IMR-90 (cell line): ENCODE data around the gene PCP2. TPM values are rescaled to one million over a fixed set of nuclear protein-coding genes. Genes with fewer than 3 reads are reported as not detected.

Experiments
- ATAC-seq: fragments of 200-7000 bp; cut with Tn5 transposase; 2 replicates; pipeline ENCODE4 v1.9.1; 2020; ENCODE audit warnings: low read depth, mild to moderate bottlenecking, moderate library complexity
- BruUV-seq: library from RNA; stranded (reverse); fragments of 400-500 nt; replicated peaks from 2 replicates; lab custom pipeline; 2021; lab: Mats Ljungman, UMichigan
- CTCF ChIA-PET: fragments of 300-600 bp; formaldehyde crosslinking; extraction: SDS; loops from one replicate; lab custom pipeline; 2021; ENCODE audit warnings: antibody characterized with exemption; lab: Yijun Ruan, JAX
- POLR2A ChIA-PET: fragments of 300-600 bp; sonication (Branson Sonifier 250); formaldehyde crosslinking; loops from one replicate; lab custom pipeline; 2022; ENCODE audit warnings: antibody characterized with exemption; ENCODE audit not compliant: unreplicated experiment; lab: Charles Lee
- DNase-seq: peaks from one replicate; pipeline ENCODE4 v3.0.0; 2013
- H2AFZ ChIP-seq: replicated peaks from 2 replicates; pipeline ENCODE3; 2013; ENCODE audit warnings: low read length, mild to moderate bottlenecking; ENCODE audit not compliant: poor library complexity
- H2AK5ac ChIP-seq: 2 replicates; pipeline ENCODE4 v1.6.1; 2013; ENCODE audit warnings: low read depth, low read length, inconsistent platforms
- H2AK9ac ChIP-seq: replicated peaks from 2 replicates; pipeline ENCODE3; 2013; ENCODE audit warnings: mild to moderate bottlenecking, low read depth, low read length, moderate library complexity; ENCODE audit not compliant: poor library complexity
- H2BK120ac ChIP-seq: 2 replicates; pipeline ENCODE4 v1.6.1; 2013; ENCODE audit warnings: low read depth, low read length, inconsistent platforms
- H2BK15ac ChIP-seq: 3 replicates; pipeline ENCODE4 v1.6.1; 2013; ENCODE audit warnings: low read depth, low read length, inconsistent platforms
- H2BK20ac ChIP-seq: 2 replicates; pipeline ENCODE4 v1.6.1; 2013; ENCODE audit warnings: low read depth, mild to moderate bottlenecking, inconsistent platforms, low read length, moderate library complexity
- H2BK5ac ChIP-seq: 2 replicates; pipeline ENCODE4 v1.6.1; 2013; ENCODE audit warnings: mild to moderate bottlenecking, low read depth, low read length, inconsistent platforms; ENCODE audit not compliant: poor library complexity, severe bottlenecking
- H3K14ac ChIP-seq: replicated peaks from 2 replicates; pipeline ENCODE4 v1.6.1; 2013; ENCODE audit warnings: low read depth, low read length, inconsistent platforms
- H3K18ac ChIP-seq: 2 replicates; pipeline ENCODE4 v1.6.1; 2013; ENCODE audit warnings: low read depth, low read length, control low read depth
- H3K23ac ChIP-seq: 2 replicates; pipeline ENCODE4 v1.6.1; 2013; ENCODE audit warnings: low read depth, low read length, inconsistent platforms
- H3K27ac ChIP-seq: 2 replicates; pipeline ENCODE4 v1.5.1; 2013; ENCODE audit warnings: mild to moderate bottlenecking, control low read depth, low read length; ENCODE audit not compliant: insufficient read depth
- H3K27me3 ChIP-seq: 2 replicates; pipeline ENCODE4 v1.6.1; 2013; ENCODE audit warnings: low read length; ENCODE audit not compliant: control insufficient read depth, insufficient read depth
- H3K36me3 ChIP-seq: 2 replicates; pipeline ENCODE4 v1.6.1; 2013; ENCODE audit warnings: low read length, mixed read lengths; ENCODE audit not compliant: control insufficient read depth, insufficient read depth
- H3K4ac ChIP-seq: 2 replicates; pipeline ENCODE4 v1.6.1; 2013; ENCODE audit warnings: low read depth, low read length, inconsistent platforms
- H3K4me1 ChIP-seq: 2 replicates; pipeline ENCODE4 v1.6.1; 2013; ENCODE audit warnings: low read length, mixed read lengths; ENCODE audit not compliant: control insufficient read depth, insufficient read depth
- H3K4me2 ChIP-seq: 2 replicates; pipeline ENCODE4 v1.6.1; 2013; ENCODE audit warnings: low read depth, mild to moderate bottlenecking, control low read depth, low read length, moderate library complexity
- H3K4me3 ChIP-seq: 2 replicates; pipeline ENCODE4 v1.5.1; 2013; ENCODE audit warnings: low read depth, mild to moderate bottlenecking, control low read depth, low read length, moderate library complexity; ENCODE audit not compliant: insufficient read depth
- H3K56ac ChIP-seq: 2 replicates; pipeline ENCODE4 v1.6.1; 2013; ENCODE audit warnings: low read length, inconsistent platforms; ENCODE audit not compliant: insufficient read depth; ENCODE audit errors: extremely low read depth
- H3K79me1 ChIP-seq, 2 experiments: 2 replicates each; pipeline ENCODE4 v1.6.1; 2013; ENCODE audit warnings: low read length in 2 of 2, inconsistent platforms in 1 of 2, low read depth in 1 of 2
- H3K9ac ChIP-seq: 2 replicates; pipeline ENCODE4 v1.6.1; 2013; ENCODE audit warnings: low read depth, low read length, control low read depth
- H3K9me1 ChIP-seq: 2 replicates; pipeline ENCODE4 v1.6.1; 2013; ENCODE audit warnings: low read length, inconsistent platforms; ENCODE audit not compliant: insufficient read depth
- H3K9me3 ChIP-seq: 2 replicates; pipeline ENCODE4 v1.6.1; 2013; ENCODE audit warnings: low read length; ENCODE audit not compliant: control insufficient read depth, insufficient read depth
- H4K20me1 ChIP-seq: 2 replicates; pipeline ENCODE4 v1.6.1; 2013; ENCODE audit warnings: low read length, inconsistent platforms; ENCODE audit not compliant: insufficient read depth
- H4K5ac ChIP-seq: 2 replicates; pipeline ENCODE4 v1.6.1; 2013; ENCODE audit warnings: mild to moderate bottlenecking, low read depth, low read length, control low read depth
- H4K8ac ChIP-seq, 2 experiments: 2 replicates each; pipeline ENCODE4 v1.6.1; 2013; ENCODE audit warnings: low read depth in 2 of 2, low read length in 2 of 2, control low read depth in 1 of 2, inconsistent platforms in 1 of 2
- H4K91ac ChIP-seq: 2 replicates; pipeline ENCODE4 v1.6.1; 2013; ENCODE audit warnings: low read depth, low read length, inconsistent platforms; ENCODE audit not compliant: insufficient read depth
- BHLHE40 ChIP-seq: fragments of 150-350 bp; IDR thresholded peaks from 2 replicates; pipeline ENCODE4 v1.6.1; 2016; ENCODE audit warnings: mild to moderate bottlenecking, low read depth, low read length
- MAFK ChIP-seq: IDR thresholded peaks from 2 replicates; pipeline ENCODE4 v1.6.1; 2012; ENCODE audit warnings: low read depth, low read length, improper control_type of control experiment
- MAZ ChIP-seq: IDR thresholded peaks from 2 replicates; pipeline ENCODE4 v1.6.1; 2012; ENCODE audit warnings: low read depth, mild to moderate bottlenecking, low read length, improper control_type of control experiment, moderate library complexity, borderline replicate concordance
- MXI1 ChIP-seq: IDR thresholded peaks from 2 replicates; pipeline ENCODE4 v1.6.1; 2012; ENCODE audit warnings: low read depth, mild to moderate bottlenecking, low read length, moderate library complexity, borderline replicate concordance
- NFE2L2 ChIP-seq: fragments of 150-350 bp; IDR thresholded peaks from 2 replicates; pipeline ENCODE4 v1.6.1; 2016; ENCODE audit warnings: low read depth, mild to moderate bottlenecking, low read length
- RAD21 ChIP-seq: IDR thresholded peaks from 2 replicates; pipeline ENCODE4 v1.6.1; 2012; ENCODE audit warnings: low read length, improper control_type of control experiment
- RCOR1 ChIP-seq: IDR thresholded peaks from 2 replicates; pipeline ENCODE4 v1.6.1; 2012; ENCODE audit warnings: mild to moderate bottlenecking, low read length, improper control_type of control experiment; ENCODE audit not compliant: insufficient replicate concordance
- WGBS, 2 experiments: methylation state at CpG; one replicate each; pipeline versions ENCODE4 v1.1.5 to v1.1.7; 2013; ENCODE audit warnings: missing lambda C conversion rate in 2 of 2; ENCODE audit not compliant: insufficient read length in 1 of 2; ENCODE audit errors: extremely low coverage in 2 of 2; 5-methylcytosine and 5-hydroxymethylcytosine counted together
- dilution Hi-C: fragments of 300-500 bp; cut with HindIII; formaldehyde crosslinking; loops from one replicate; pipeline ENCODE4 v1.14.3; 2018; ENCODE audit warnings: low sequenced_read_pairs; ENCODE audit not compliant: unreplicated experiment
- in situ Hi-C: fragments of 300-500 bp; cut with MboI; formaldehyde crosslinking; loops from 3 replicates; pipeline ENCODE4 v1.14.3; 2019; ENCODE audit warnings: low sequenced_read_pairs, inconsistent platforms, mixed read lengths
- intact Hi-C: fragments of 100-400 bp; cut with micrococcal nuclease; formaldehyde crosslinking; loops from 2 replicates; pipeline ENCODE4 v1.10.0; 2022
- polyA plus RNA-seq, 3 experiments: library from polyadenylated mRNA; depleted of rRNA; stranded (reverse); fragments of >200 nt; gene quantifications; 2 replicates each; pipeline ENCODE4 v1.2.3, GENCODE V29; 2012; ENCODE audit warnings: low replicate concordance in 1 of 3
- total RNA-seq: library from RNA; depleted of rRNA; stranded (reverse); fragments of >200 nt; gene quantifications from 2 replicates; pipeline ENCODE4 v1.2.3, GENCODE V29; 2012
- TF ChIP-seq, protein P1 (sequence below): fragments of 150-350 bp; IDR thresholded peaks from 2 replicates; pipeline ENCODE4 v1.6.1; 2017; ENCODE audit warnings: mild to moderate bottlenecking, antibody characterized with exemption, low read length, low read depth

Gene PCP2
- total and polyA plus RNA-seq, 2 of the 4 experiments (the other 2 are of a cell fraction) = not detected

DNA sequence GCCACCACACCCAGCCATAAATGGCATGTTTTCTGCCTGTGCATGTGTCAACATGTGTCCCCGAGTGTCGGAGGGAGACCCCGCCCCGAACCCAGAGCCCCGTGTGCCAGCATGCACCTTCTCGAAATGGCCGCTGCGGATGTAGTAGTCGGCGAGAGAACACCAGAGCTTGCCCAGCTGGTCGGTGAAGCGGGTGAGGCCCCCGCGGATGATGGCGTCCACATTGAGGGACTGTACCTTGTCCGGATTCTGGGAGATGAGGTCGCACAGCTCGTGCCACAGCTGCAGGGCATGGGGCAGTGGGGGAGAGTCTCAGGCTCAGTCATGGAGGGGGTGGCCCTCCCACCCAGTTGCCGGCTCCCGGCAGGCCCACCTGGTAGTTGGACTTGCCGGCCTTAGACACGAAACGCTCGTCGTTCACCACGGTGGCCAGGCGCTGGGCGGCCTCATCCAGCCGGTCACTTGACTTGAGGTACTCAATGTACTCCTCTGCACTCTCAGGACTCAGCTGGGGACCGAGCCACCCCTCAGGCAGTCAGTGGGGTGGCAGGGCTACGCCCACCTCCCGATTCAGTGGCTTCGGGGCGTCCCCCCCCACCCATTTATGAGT, 7.7 kb downstream of the PCP2 start:
- ATAC-seq = no peak
- Histone ChIP-seq H3K4me3 (no peak overlapping the region), H2BK20ac (no peak overlapping the region), H4K91ac (no peak overlapping the region), H2BK15ac (no peak overlapping the region), H3K79me1 (peaks cover 3 to 54% of the 10 kb centered on the region in 2 experiments; a peak in 3 of 4 replicates), H3K9ac (no peak overlapping the region), H4K20me1 (peaks cover 5% of the 10 kb centered on the region; the same call in 1 of the 2 replicates), H2AK5ac (no peak overlapping the region), H4K8ac (no peak overlapping the region), H2BK5ac (no peak overlapping the region), H3K9me1 (0 out of 2 replicates have a peak, but pooled peaks cover 4% of the 10 kb centered on the region), H3K36me3 (peaks cover 34% of the 10 kb centered on the region), H3K23ac (no peak overlapping the region), H2BK120ac (no peak overlapping the region), H3K18ac (no peak overlapping the region), H3K14ac (no peak overlapping the region), H4K5ac (no peak overlapping the region), H3K4me1 (peaks cover 8% of the 10 kb centered on the region; the same call in 1 of the 2 replicates), H3K56ac (no peak overlapping the region), H3K27me3 (no peaks in the 10 kb centered on the region), H3K4me2 (no peak overlapping the region), H3K9me3 (no peaks in the 10 kb centered on the region), H2AK9ac (no peak overlapping the region), H3K27ac (no peak overlapping the region), H2AFZ (no peak overlapping the region), H3K4ac (no peak overlapping the region)
- DNase-seq = no peak
- in situ Hi-C loops (no loop called here), intact Hi-C loops (no loop called here), dilution Hi-C loops (no loop called here)
- ChIA-PET POLR2A (no interaction called here), CTCF (interaction anchor here (1.1 kb wide), 1 partner anchor 58 kb away, joined by 6 read pairs; no protein-coding TSS in a partner anchor)
- BruUV-seq = no TSS peak
- 94% methylated on average over 14 of the region's 34 CpGs; no CpG with 5 or more reads in 1 of the 2 experiments for WGBS, 2 experiments
- no peak for TF ChIP-seq MAFK
- TF ChIP-seq RAD21 = no peak
- TF ChIP-seq, protein P1, sequence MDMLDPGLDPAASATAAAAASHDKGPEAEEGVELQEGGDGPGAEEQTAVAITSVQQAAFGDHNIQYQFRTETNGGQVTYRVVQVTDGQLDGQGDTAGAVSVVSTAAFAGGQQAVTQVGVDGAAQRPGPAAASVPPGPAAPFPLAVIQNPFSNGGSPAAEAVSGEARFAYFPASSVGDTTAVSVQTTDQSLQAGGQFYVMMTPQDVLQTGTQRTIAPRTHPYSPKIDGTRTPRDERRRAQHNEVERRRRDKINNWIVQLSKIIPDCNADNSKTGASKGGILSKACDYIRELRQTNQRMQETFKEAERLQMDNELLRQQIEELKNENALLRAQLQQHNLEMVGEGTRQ = no peak
- TF ChIP-seq NFE2L2 = no peak
- TF ChIP-seq MXI1 = no peak
- no peak for TF ChIP-seq BHLHE40
- TF ChIP-seq MAZ = no peak
- TF ChIP-seq RCOR1 = no peak
